GM21825 (cell line): ENCODE measurements around the gene POLR2H.

Experiments
- ATAC-seq: cut with Tn5 transposase; IDR thresholded peaks from one replicate; pipeline ENCODE4 v1.9.1; 2021; ENCODE audit warnings: mild to moderate bottlenecking, moderate library complexity; ENCODE audit not compliant: unreplicated experiment

The POLR2H gene

GRCh38 chr3:184368586-184369183, 7.2 kb downstream of the POLR2H start:
- no peak for ATAC-seq

GRCh38 chr3:184371570-184372018, 10.1 kb downstream of the POLR2H start:
- ATAC-seq: peak; percentile 81

- no peak for ATAC-seq
These were observed 10.8 kb downstream of the POLR2H start for GRCh38 chr3:184372296-184372821.

- ATAC-seq: no peak
These were observed 11.4 kb downstream of the POLR2H start for GRCh38 chr3:184372911-184373310.

GRCh38 chr3:184373422-184373821, 11.9 kb downstream of the POLR2H start:
- ATAC-seq: no peak

GRCh38 chr3:184375747-184376461, 14.4 kb downstream of the POLR2H start:
- no peak for ATAC-seq

- no peak for ATAC-seq
These were observed 15.9 kb downstream of the POLR2H start for GRCh38 chr3:184377374-184377773.

GRCh38 chr3:184377882-184378445, 16.5 kb downstream of the POLR2H start, which contains the start of gene THPO:
Gene THPO (minus strand): TSS chr3:184378207. CDS start chr3:184376259, 1,948 bp downstream.
- no peak for ATAC-seq

- ATAC-seq: no peak
These were observed 17.3 kb downstream of the POLR2H start for GRCh38 chr3:184378651-184379357.

- ATAC-seq: no peak
These were observed 18.1 kb downstream of the POLR2H start, which contains the start of gene CHRD for GRCh38 chr3:184379358-184380184. Gene CHRD (plus strand): TSS chr3:184380054. CDS start chr3:184380319, 265 bp downstream.

- no peak for ATAC-seq
These were observed 18.7 kb downstream of the POLR2H start for GRCh38 chr3:184380185-184380626.

- ATAC-seq: no peak
These were observed 19.2 kb downstream of the POLR2H start for GRCh38 chr3:184380627-184381260.

- ATAC-seq: no peak
These were observed 20.0 kb downstream of the POLR2H start for GRCh38 chr3:184381261-184382224.

- no peak for ATAC-seq
These were observed 21.0 kb downstream of the POLR2H start for GRCh38 chr3:184382326-184383032.

GRCh38 chr3:184383033-184383740, 21.7 kb downstream of the POLR2H start:
- ATAC-seq: no peak

GRCh38 chr3:184384342-184384741, 22.8 kb downstream of the POLR2H start:
- ATAC-seq: no peak

GRCh38 chr3:184384856-184385422, 23.4 kb downstream of the POLR2H start:
- ATAC-seq: no peak
